Esophagus (tissue), 2 donors: ENCODE results near the gene CD248. TPM values are rescaled to one million over a fixed set of nuclear protein-coding genes. Genes with fewer than 3 reads are reported as not detected.
"Not testable (repeated sequence)": the region's sequence is repeated elsewhere in the genome, so short reads cannot be mapped to it uniquely, and the experiment has no call there.

Source experiments
- H3K27ac ChIP-seq, 2 donors: one replicate each; pipeline ENCODE4 v1.5.1; 2013; ENCODE audit warnings: low read depth in 2 of 2, mild to moderate bottlenecking in 2 of 2, inconsistent platforms in 1 of 2, low read length in 1 of 2, moderate library complexity in 1 of 2
- H3K27me3 ChIP-seq, 2 donors: one replicate each; pipeline ENCODE4 v1.6.1; 2013; ENCODE audit warnings: low read length in 2 of 2, control low read depth in 1 of 2, mild to moderate bottlenecking in 1 of 2; ENCODE audit not compliant: insufficient read depth in 2 of 2, control insufficient read depth in 1 of 2
- H3K36me3 ChIP-seq, 2 donors: one replicate each; pipeline ENCODE4 v1.6.1; 2013; ENCODE audit warnings: low read length in 1 of 2; ENCODE audit not compliant: control insufficient read depth in 2 of 2, insufficient read depth in 2 of 2
- H3K4me1 ChIP-seq, 2 donors: one replicate each; pipeline ENCODE4 v1.6.1; 2013; ENCODE audit warnings: low read length in 1 of 2; ENCODE audit not compliant: control insufficient read depth in 2 of 2, insufficient read depth in 2 of 2
- H3K4me3 ChIP-seq, 2 donors: one replicate each; pipeline ENCODE4 v1.5.1; 2013; ENCODE audit warnings: low read length in 2 of 2, mild to moderate bottlenecking in 2 of 2, low read depth in 1 of 2, moderate library complexity in 1 of 2
- H3K9me3 ChIP-seq, 2 donors: one replicate each; pipeline ENCODE4 v1.6.1; 2013; ENCODE audit warnings: mild to moderate bottlenecking in 2 of 2, low read depth in 1 of 2, low read length in 1 of 2, moderate library complexity in 1 of 2; ENCODE audit not compliant: control insufficient read depth in 2 of 2, insufficient read depth in 1 of 2
- WGBS, 2 donors: extraction: QIAGEN DNeasy Blood & Tissue Kit; methylation state at CpG; one replicate each; pipeline ENCODE4 v1.1.7; 2013; 5-methylcytosine and 5-hydroxymethylcytosine counted together
- polyA plus RNA-seq, 2 donors: library from polyadenylated mRNA; stranded (reverse); fragments of 200-250 nt; gene quantifications; one replicate each; pipeline ENCODE4 v1.2.3, GENCODE V29; 2013
- donor health status: healthy with polysubstance abuse.
- donor health status: Bipolar disorder and iron deficiency.

The CD248 gene
- polyA plus RNA-seq, 2 donors: 1.4 to 3.3 TPM

DNA sequence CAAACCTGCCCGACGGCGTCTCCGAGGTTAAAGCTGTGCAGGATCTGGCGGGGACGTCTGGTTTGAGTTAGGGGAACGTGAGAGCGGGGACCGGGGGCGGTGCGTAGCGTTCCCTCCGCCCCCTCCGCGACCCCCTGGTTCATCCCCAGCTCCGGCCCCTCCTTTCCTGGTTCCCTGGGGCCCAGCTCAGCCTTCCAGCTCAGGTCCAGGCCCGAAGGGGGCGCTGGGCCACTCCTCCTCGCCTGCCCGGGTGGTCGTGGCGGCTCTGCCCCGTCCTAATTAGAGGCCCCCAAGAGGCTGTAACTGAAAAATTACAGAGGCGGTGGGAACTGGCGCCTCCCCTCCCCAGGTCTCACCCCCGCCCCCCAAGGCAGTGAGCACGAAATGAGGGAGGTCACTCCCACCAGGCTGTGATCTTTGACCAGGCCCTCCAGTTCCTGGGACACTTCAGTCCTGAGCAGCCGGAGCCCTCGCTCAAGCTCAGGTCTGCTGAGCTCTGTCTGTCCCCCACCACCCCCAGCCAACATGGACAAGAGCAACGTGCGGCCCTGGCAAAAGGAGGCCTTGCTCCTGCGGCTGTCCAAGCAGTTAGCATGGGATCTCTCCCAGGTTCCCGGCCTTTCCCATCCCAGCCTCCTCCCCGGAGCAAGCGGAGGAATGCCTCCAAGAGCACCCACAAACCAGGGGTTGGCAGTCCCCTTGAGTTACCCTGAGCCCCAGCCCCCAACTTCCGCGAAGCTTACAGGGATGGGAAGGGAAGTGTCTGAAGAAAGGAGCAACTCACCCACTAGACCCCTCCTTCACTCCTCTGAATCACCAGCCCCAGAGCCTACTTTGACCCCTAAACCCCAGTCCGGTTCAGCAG lies 3.3 kb downstream of the CD248 start:
- H3K4me3 ChIP-seq: peak overlapping the region; percentile 13 to 21
- WGBS, 2 donors: 42 to 49% methylated on average over 38 of the region's 38 CpGs
- no peaks in the 10 kb centered on the region for H3K9me3 ChIP-seq
- H3K36me3 ChIP-seq: no peaks in the 10 kb centered on the region
- H3K27ac ChIP-seq: peak overlapping the region; percentile 84 to 89
- H3K27me3 ChIP-seq: no peaks in the 10 kb centered on the region
- peaks cover 9 to 24% of the 10 kb centered on the region in 2 donors for H3K4me1 ChIP-seq

DNA sequence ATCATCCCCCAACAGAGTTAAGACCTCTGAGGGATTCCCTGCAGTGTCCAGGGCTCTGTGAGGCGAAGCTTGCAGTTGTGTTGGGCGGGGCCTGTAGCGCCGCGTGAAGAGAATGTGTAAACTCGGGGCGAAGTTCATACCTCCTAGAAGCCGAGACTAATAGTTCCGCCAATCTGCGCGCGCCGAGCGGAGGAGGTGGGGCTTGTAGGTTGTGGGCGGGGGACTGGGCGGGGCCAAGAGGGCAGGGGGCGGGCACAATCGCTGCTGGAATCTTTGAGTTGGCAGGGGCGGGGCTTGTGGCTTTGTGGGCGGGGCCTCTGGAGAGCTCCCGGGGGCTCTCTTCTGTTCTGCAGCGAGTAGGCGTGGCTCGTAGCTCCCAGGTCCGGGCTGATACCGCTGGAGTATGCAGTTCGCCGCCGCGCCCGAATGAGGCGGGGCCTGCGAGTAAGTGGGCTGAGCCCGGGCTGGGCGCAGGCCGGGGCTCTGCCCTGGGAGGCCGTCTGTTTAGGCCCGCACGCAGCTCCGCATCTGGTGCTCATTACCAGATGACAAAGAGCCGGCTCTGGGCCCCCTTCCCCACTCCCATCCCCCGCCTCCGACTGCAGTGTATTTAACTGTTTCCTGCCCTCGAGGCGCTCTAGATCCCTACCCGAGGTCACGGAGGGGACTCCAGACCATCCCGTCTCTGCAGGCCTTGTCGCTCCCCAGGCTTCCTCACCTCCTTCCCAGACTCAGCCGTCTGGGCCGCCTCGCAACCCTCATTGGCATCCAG lies 4.1 kb downstream of the CD248 start:
- WGBS, 2 donors: 2% methylated on average over 51 to 52 of the region's 52 CpGs
- Histone ChIP-seq H3K9me3 (no peaks in the 10 kb centered on the region), H3K27ac (peak overlapping the region; percentile 84 to 96), H3K4me1 (peaks cover 8 to 19% of the 10 kb centered on the region in 2 donors), H3K36me3 (no peaks in the 10 kb centered on the region), H3K4me3 (peak overlapping the region; percentile 42 to 48), H3K27me3 (no peaks in the 10 kb centered on the region)

DNA sequence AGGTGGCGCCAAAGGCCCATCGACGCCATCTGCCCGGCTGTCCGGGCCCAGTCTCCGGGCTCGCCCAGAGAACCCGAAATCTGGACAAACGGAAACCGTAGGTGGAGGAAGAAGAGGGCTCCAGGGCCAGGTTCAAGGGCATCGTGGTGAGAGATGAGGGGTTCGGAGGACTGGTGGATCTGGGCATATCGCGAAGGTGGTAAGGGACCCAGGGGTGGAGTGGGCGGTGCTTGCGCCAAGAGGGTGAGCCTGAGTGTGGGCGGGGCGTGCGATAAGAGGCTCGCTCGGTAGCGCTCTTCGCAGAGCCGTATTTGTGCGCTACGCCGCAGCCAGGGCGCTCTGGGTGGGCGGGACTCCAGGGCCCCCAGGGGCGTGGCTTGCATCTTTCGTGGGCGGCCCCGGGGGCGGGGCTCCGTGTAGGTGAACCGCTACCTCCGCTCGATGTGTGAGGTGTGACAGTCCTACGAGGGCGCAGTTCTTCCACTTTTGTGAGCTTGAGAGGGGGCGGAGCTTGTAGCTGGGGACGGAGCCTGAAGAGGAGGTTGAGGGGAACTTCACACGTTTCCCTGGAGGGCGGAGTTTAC lies 4.8 kb downstream of the CD248 start:
- Histone ChIP-seq H3K4me1 (peaks cover 5 to 16% of the 10 kb centered on the region in 2 donors), H3K4me3 (peak overlapping the region; percentile 42 to 48), H3K27me3 (no peaks in the 10 kb centered on the region), H3K36me3 (no peaks in the 10 kb centered on the region), H3K27ac (peak overlapping the region; percentile 84 to 96), H3K9me3 (no peaks in the 10 kb centered on the region)
- WGBS, 2 donors: 0 to 1% methylated on average over 44 of the region's 44 CpGs

DNA sequence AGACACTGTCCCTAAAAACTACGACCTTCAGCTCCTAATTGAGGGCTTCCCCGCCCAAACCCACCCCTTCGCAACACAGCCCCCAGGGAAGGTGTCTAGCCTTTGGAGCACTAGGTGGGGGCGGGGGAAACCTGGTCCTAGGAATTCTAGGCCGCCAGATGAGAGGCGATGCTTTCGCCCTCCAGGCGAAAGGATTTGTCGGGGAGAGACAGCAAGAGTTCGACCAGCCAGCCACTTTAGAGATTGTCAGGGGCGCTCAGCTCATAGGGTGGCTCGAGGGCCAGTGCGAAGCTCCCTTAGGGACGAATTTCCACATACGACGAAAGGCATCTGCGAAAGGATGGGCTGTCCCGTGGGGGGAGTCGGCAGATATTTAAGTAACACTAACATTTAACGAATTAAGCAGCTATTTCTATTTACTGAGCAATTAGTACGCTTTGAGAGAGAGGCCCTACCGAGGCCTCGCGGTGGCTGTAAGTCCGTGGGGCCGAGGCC lies 5.3 kb downstream of the CD248 start:
- H3K9me3 ChIP-seq: no peaks in the 10 kb centered on the region
- H3K27ac ChIP-seq: peak overlapping the region in 1 of 2 donors; percentile 96
- H3K4me3 ChIP-seq: peak overlapping the region; percentile 42 to 48
- no peaks in the 10 kb centered on the region for H3K27me3 ChIP-seq
- H3K4me1 ChIP-seq: peaks cover 5 to 15% of the 10 kb centered on the region in 2 donors
- 27 to 30% methylated on average over 26 of the region's 26 CpGs for WGBS, 2 donors
- H3K36me3 ChIP-seq: no peaks in the 10 kb centered on the region

DNA sequence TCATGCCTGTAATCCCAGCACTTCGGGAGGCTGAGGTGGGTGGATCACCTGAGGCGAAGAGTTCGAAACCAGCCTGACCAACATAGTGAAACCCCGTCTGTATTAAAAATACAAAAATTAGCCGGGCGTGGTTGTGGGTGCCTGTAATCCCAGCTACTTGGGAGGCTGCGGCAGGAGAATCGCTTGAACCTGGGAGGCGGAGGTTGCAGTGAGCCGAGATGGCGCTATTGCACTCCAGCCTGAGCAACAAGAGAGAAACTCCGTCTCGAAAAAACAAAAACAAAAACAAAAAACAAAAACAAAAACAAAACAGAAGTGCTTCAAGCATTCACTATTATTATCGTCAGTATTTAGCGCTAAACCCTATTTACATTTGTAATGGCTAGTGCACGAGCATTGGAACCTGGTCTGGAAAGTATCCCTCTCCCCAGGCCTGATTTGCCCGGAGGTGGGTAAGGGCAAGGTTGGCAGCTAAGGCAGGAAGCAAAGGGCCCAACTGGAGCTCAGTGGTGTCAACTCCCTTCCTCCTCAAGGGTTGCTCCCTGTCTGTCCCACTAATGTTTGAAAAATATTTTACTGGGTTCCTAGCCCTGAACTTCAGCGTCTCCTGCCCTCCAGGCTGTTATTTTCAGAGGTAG lies 5.9 kb downstream of the CD248 start:
- H3K4me1 ChIP-seq, H3K36me3 ChIP-seq, H3K9me3 ChIP-seq, H3K27ac ChIP-seq, H3K27me3 ChIP-seq, H3K4me3 ChIP-seq: not testable (repeated sequence)
- 83 to 84% methylated on average over 18 of the region's 18 CpGs for WGBS, 2 donors

DNA sequence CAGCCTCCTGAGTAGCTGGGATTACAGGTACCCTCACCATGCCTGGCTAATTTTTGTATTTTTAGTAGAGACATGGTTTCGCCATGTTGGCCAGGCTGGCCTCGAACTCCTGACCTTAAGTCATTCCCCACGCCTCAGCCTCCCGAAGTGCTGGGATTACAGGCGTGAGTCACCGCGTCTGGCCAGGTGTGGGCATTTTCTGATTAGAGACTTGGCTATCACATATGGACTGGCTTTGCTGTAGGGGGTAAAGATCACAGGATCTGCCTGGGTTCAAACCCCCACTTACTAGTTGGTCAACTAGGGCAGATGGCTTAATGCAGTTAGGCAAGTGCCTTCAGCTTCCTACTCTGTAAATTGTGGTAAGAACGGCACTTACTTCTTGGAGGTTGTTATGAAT lies 6.5 kb downstream of the CD248 start:
- no peaks in the 10 kb centered on the region for H3K36me3 ChIP-seq
- H3K27me3 ChIP-seq: no peaks in the 10 kb centered on the region
- H3K4me1 ChIP-seq: peaks cover 0 to 5% of the 10 kb centered on the region in 2 donors
- 65 to 77% methylated on average over 8 of the region's 8 CpGs for WGBS, 2 donors
- H3K4me3 ChIP-seq: no peak overlapping the region
- H3K9me3 ChIP-seq: no peaks in the 10 kb centered on the region
- no peak overlapping the region for H3K27ac ChIP-seq

DNA sequence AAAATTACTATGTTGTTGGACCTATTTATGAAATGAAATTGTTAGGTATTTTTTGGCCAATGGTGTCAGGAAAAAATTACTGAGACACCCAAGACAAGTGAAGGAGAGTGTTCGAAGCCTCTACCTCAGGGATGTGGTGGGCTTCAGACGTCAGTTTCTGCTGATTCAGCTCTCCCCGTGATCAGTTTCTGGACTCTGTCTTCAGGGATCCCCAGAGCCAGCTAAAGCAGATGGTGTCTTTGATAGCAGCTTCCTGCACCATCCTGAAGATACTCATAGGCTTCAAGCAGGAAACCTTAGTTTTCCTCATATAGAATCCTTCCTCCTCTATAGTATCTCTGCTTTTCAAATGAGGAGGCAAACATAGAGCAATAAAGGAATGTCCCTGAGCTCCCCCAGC lies 7.4 kb downstream of the CD248 start:
- Histone ChIP-seq H3K4me3 (no peak overlapping the region), H3K27ac (no peak overlapping the region), H3K36me3 (no peaks in the 10 kb centered on the region), H3K9me3 (no peaks in the 10 kb centered on the region), H3K4me1 (peaks cover 0 to 3% of the 10 kb centered on the region in 2 donors), H3K27me3 (no peaks in the 10 kb centered on the region)
- WGBS, 2 donors: 60 to 70% methylated on average over 3 of the region's 3 CpGs

DNA sequence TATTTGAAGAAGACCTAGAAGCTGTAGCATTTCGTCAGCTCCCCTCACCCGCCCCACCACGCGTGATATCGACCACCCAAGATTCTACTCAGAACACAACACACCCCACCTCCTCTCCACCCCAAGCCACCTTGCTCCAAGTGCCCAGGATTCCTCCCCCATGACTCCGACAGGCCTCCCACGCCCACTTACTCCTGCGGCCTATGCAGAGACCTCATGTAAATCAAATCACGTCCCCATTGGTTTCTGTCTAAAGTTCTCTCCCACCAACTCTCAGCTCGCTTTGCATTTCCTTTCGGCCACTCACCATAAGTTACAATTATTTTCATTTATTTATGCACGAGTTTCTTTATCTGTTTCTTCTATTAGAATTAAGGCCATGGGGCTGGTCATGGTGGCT lies 14.2 kb downstream of the CD248 start:
- Histone ChIP-seq H3K9me3 (no peaks in the 10 kb centered on the region), H3K4me1 (no peaks in the 10 kb centered on the region), H3K36me3 (no peaks in the 10 kb centered on the region), H3K27me3 (no peaks in the 10 kb centered on the region), H3K27ac (no peak overlapping the region), H3K4me3 (no peak overlapping the region)
- WGBS, 2 donors: 89% methylated on average over 12 of the region's 12 CpGs

DNA sequence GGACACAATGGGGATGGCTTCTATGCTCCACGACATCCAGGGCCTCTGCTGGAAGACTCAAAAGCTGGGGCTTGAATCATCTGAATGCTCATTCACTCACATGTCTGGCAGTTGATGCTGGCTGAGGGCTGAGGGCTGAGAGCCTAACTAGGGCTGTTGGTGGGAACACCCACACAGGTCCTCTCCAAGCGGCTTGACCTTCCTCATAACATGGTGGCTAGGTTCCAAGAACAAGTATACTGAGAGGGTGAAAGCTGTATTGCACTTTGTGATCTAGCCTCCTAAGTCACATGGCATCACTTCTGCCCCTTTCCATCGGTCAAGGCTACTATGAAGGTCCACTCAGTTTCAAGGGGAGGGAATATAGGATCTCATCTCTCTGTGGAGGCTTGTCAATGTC lies 17.7 kb downstream of the CD248 start:
- WGBS, 2 donors: 70 to 72% methylated on average over 3 of the region's 3 CpGs
- Histone ChIP-seq H3K4me1 (no peaks in the 10 kb centered on the region), H3K27ac (no peak overlapping the region)

More for the DNA sequence above, 17.7 kb downstream of the CD248 start:
- no peak overlapping the region for H3K4me3 ChIP-seq
- H3K36me3 ChIP-seq: no peaks in the 10 kb centered on the region
- no peaks in the 10 kb centered on the region for H3K9me3 ChIP-seq
- no peaks in the 10 kb centered on the region for H3K27me3 ChIP-seq
